ENCODE data around the gene ADAM33.

ADAM33 gene

GRCh38 chr20:3681931-3682781 is at the start of gene ADAM33:
TSS of gene ADAM33 (minus strand) at chr20:3682010. CDS start at chr20:3682004, 6 bp downstream.
- no peak for DNase-seq (ENCODE audit: low read depth in 3 of 3, low spot score in 1 of 3)

- no peak for DNase-seq (ENCODE audit: low read depth in 3 of 3, low spot score in 1 of 3)
Observed at GRCh38 chr20:3730803-3731672, 49.2 kb upstream of the ADAM33 start.

GRCh38 chr20:3729811-3730540 is 48.2 kb upstream of the ADAM33 start:
- DNase-seq (ENCODE audit: low read depth in 3 of 3, low spot score in 1 of 3) = no peak

- DNase-seq (ENCODE audit: low read depth in 3 of 3, low spot score in 1 of 3) = no peak
Observed at GRCh38 chr20:3729378-3729777, 47.6 kb upstream of the ADAM33 start.

GRCh38 chr20:3728876-3729275 is 47.1 kb upstream of the ADAM33 start:
- no peak for DNase-seq (ENCODE audit: low read depth in 3 of 3, low spot score in 1 of 3)

GRCh38 chr20:3728354-3728753 is 46.5 kb upstream of the ADAM33 start:
- DNase-seq (ENCODE audit: low read depth in 3 of 3, low spot score in 1 of 3) = no peak

GRCh38 chr20:3727401-3728021 is 45.7 kb upstream of the ADAM33 start:
- DNase-seq (ENCODE audit: low read depth in 3 of 3, low spot score in 1 of 3) = no peak

GRCh38 chr20:3724356-3724755 is 42.5 kb upstream of the ADAM33 start:
- no peak for DNase-seq (ENCODE audit: low read depth in 3 of 3, low spot score in 1 of 3)

GRCh38 chr20:3723284-3723683 is 41.5 kb upstream of the ADAM33 start:
- DNase-seq (ENCODE audit: low read depth in 3 of 3, low spot score in 1 of 3) = no peak

GRCh38 chr20:3721912-3722311 is 40.1 kb upstream of the ADAM33 start:
- no peak for DNase-seq (ENCODE audit: low read depth in 3 of 3, low spot score in 1 of 3)

GRCh38 chr20:3720626-3721025 is 38.8 kb upstream of the ADAM33 start:
- no peak for DNase-seq (ENCODE audit: low read depth in 3 of 3, low spot score in 1 of 3)

- DNase-seq (ENCODE audit: low read depth in 3 of 3, low spot score in 1 of 3) = no peak
Observed at GRCh38 chr20:3720068-3720467, 38.3 kb upstream of the ADAM33 start.

- no peak for DNase-seq (ENCODE audit: low read depth in 3 of 3, low spot score in 1 of 3)
Observed at GRCh38 chr20:3719046-3719445, 37.2 kb upstream of the ADAM33 start.

GRCh38 chr20:3716195-3716834 is 34.5 kb upstream of the ADAM33 start:
- DNase-seq (ENCODE audit: low read depth in 3 of 3, low spot score in 1 of 3) = peak in 1 of 3 donors; percentile 5

GRCh38 chr20:3714092-3714491 is 32.3 kb upstream of the ADAM33 start:
- DNase-seq (ENCODE audit: low read depth in 3 of 3, low spot score in 1 of 3) = no peak

GRCh38 chr20:3712279-3712873 is 30.6 kb upstream of the ADAM33 start, which contains the start of gene SIGLEC1:
TSS of gene SIGLEC1 (minus strand) at chr20:3712600. CDS start at chr20:3707128, 5,472 bp downstream.
- DNase-seq (ENCODE audit: low read depth in 3 of 3, low spot score in 1 of 3) = no peak

GRCh38 chr20:3711484-3711941 is 29.7 kb upstream of the ADAM33 start:
- no peak for DNase-seq (ENCODE audit: low read depth in 3 of 3, low spot score in 1 of 3)

GRCh38 chr20:3710703-3711483 is 29.1 kb upstream of the ADAM33 start:
- peak; percentile 17 to 81 (median 43) for DNase-seq (ENCODE audit: low read depth in 3 of 3, low spot score in 1 of 3)

- DNase-seq (ENCODE audit: low read depth in 3 of 3, low spot score in 1 of 3) = no peak
Observed at GRCh38 chr20:3710011-3710466, 28.2 kb upstream of the ADAM33 start.
